ENCODE results near the gene SMTNL2. TPM values are rescaled to one million over a fixed set of nuclear protein-coding genes. Genes with fewer than 3 reads are reported as not detected.
A peak's percentile ranks its signal among the peaks of the same experiment; 100 is the strongest.
"Not testable (repeated sequence)": the region's sequence is repeated elsewhere in the genome, so short reads cannot be mapped to it uniquely, and the experiment has no call there.

The SMTNL2 gene
- polyA plus RNA-seq, 1 donor from 2014 or later: not detected

DNA sequence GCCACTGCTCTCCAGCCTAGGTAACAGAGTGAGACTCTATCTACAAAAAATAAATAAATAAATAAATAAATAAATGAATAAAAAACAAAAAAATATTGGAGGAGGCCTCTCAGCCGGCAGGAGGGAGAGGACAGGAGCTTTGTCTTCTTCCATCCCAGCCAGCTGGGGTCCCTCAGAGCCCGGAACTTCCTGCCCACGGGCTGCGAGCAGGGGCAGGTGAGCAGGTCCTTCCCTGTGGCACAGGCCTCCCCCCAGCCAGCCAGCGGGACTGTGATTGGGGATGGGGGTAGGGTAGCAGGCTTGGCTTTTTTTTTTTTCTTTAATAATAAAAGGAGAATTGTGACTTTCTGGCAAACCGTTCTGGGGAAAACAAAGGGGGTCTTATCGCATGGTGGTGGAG lies 10.1 kb downstream of the SMTNL2 start:
- peaks cover 0 to 2% (median 0%) of the 10 kb centered on the region in 3 donors for H3K4me1 Mint-ChIP-seq
- H3K9me3 Mint-ChIP-seq: no peaks in the 10 kb centered on the region
- H3K36me3 Mint-ChIP-seq: no peaks in the 10 kb centered on the region
- peaks cover 15% of the 10 kb centered on the region for H3K27me3 Mint-ChIP-seq
- no peak overlapping the region for H3K4me3 Mint-ChIP-seq
- no peak overlapping the region for H3K27ac Mint-ChIP-seq

DNA sequence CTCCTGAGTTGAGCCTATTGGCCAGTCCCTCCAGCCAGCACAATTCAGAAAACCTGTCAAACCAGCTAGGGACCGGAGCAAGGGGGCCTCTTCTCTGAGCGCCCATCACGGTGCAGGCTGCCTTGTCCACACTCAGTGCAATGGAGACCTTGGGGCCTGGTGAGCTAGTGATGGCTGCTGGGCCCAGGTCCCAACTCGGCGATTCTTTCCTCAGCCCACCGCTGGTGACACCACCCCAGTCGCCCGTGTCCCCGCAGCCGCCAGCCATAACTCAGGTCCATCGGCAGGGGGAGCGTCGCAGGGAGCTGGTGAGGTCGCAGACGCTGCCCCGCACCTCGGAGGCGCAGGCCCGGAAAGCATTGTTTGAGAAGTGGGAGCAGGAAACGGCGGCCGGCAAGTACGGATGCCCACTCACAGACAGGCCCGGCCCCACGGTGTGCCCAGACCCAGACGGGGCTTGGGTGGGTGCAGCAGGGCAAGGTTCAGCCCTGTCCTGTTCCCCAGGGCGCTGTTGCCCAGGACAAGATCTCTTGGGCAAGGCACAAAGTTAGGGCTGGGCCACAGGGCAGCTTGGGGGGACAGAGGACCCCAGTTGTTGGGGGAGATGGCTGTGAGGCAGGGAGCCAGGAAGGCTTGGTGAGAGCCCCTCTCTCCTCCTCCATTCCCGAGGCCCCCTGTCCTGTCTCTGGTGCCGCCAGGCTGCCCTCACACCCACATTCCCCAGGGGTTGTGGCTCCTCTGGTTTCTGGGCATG lies 10.8 kb downstream of the SMTNL2 start:
- H3K4me3 Mint-ChIP-seq: no peak overlapping the region

DNA sequence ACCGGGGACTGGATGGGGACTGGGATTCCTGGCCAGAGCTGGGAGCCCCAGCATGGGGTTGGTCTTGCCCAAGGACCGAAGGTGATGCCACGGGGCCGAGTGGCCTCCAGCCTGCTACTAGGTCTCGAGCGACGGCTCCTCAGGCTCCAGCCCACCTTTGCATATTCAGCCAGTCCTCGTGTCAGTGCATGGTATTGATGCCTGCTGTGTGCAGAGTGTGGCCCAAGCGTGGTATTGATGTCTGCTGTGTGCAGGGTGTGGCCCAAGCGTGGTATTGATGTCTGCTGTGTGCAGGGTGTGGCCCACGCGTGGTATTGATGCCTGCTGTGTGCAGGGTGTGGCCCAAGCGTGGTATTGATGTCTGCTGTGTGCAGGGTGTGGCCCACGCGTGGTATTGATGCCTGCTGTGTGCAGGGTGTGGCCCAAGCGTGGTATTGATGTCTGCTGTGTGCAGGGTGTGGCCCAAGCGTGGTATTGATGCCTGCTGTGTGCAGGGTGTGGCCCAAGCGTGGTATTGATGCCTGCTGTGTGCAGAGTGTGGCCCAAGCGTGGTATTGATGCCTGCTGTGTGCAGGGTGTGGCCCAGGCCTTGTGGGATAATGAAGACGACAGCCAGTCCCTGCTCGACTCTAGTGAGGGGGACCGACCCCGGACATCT lies 11.5 kb downstream of the SMTNL2 start:
- H3K9me3 Mint-ChIP-seq, H3K4me1 Mint-ChIP-seq, H3K36me3 Mint-ChIP-seq, H3K4me3 Mint-ChIP-seq, H3K27ac Mint-ChIP-seq, H3K27me3 Mint-ChIP-seq: not testable (repeated sequence)

More for the DNA sequence above, 10.8 kb downstream of the SMTNL2 start:
- Mint-ChIP-seq H3K27me3 (peaks cover 13% of the 10 kb centered on the region), H3K9me3 (no peaks in the 10 kb centered on the region), H3K36me3 (no peaks in the 10 kb centered on the region), H3K27ac (no peak overlapping the region), H3K4me1 (peaks cover 0 to 2% (median 0%) of the 10 kb centered on the region in 3 donors)

DNA sequence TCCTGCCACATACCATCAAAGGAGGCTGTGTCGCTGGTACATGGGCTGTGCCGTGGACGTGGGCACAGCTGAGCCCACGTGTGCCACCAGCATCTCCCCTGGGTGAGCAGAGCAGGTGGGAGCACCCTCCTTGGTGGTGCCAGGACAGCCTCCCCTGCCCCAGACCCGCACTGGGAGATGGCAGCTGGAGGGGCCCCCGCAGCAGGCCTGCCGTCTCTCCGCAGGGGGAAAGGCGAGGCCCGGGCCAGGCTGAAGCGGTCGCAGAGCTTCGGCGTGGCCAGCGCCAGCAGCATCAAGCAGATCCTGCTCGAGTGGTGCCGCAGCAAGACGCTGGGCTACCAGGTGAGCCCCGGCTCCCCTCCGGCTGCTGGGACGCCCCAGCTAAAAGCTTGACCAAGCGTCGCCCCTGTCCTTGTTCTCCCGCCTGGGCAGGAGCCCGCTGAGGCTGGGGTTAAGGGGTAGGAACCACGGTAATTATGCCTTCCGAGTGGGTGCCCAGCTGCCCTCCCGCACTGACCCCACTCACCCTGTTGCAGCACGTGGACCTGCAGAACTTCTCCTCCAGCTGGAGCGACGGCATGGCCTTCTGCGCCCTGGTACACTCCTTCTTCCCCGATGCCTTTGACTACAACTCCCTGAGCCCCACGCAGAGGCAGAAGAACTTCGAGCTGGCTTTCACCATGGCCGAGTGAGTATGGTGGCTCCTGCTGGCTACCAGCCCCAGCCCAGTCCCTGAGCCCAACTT lies 12.5 kb downstream of the SMTNL2 start:
- no peaks in the 10 kb centered on the region for H3K9me3 Mint-ChIP-seq
- peaks cover 8% of the 10 kb centered on the region for H3K27me3 Mint-ChIP-seq
- no peaks in the 10 kb centered on the region for H3K36me3 Mint-ChIP-seq
- no peak overlapping the region for H3K27ac Mint-ChIP-seq
- peaks cover 0 to 2% (median 0%) of the 10 kb centered on the region in 3 donors for H3K4me1 Mint-ChIP-seq
- peak overlapping the region in 2 of 4 donors; percentile 11 to 47 for H3K4me3 Mint-ChIP-seq

- no peaks in the 10 kb centered on the region for H3K9me3 Mint-ChIP-seq
- H3K4me1 Mint-ChIP-seq: peaks cover 0 to 2% (median 0%) of the 10 kb centered on the region in 3 donors
- no peaks in the 10 kb centered on the region for H3K36me3 Mint-ChIP-seq
- peaks cover 3% of the 10 kb centered on the region for H3K27me3 Mint-ChIP-seq
- no peak overlapping the region for H3K27ac Mint-ChIP-seq
- H3K4me3 Mint-ChIP-seq: no peak overlapping the region
Measured at GRCh38 chr17:4597975-4598374, 13.6 kb downstream of the SMTNL2 start.

DNA sequence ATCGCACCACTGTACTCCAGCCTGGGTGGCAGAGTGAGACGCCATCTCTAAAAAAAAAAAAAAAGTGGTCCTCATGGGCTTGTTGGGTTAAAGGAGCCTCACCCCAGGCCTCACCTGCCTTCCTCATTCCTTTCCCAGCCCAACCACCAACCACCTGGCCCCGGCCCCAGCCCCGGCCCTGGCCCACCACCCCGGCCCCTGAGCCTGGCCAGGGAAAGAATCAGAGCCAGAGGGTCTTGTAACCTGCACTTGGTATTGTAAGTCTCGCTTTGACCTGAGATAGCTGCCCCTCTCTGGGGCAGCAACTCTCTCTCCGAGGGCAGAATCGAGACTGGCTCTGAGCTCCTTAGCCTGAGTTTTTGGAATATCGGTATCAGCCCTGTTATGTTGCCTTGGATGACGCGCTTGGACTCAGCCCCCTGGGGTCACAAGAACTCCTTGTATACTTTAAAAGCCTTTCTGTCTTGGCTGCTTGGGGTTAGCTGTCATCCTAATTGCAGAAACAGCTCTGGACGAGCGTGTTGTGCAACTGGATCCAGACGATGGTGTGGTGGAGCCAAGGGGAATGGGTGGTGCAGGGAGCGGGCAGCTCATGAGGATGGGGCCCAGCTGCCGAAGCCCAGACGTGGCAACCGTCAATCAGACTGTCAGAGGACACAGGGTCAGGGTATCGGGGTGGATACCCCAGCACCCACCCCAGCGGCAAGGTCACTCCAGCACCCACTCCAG lies 14.6 kb downstream of the SMTNL2 start:
- Mint-ChIP-seq H3K4me1 (peaks cover 0 to 2% (median 0%) of the 10 kb centered on the region in 3 donors), H3K27ac (no peak overlapping the region), H3K27me3 (peaks cover 3% of the 10 kb centered on the region), H3K36me3 (no peaks in the 10 kb centered on the region), H3K9me3 (no peaks in the 10 kb centered on the region), H3K4me3 (no peak overlapping the region)

GRCh38 chr17:4599505-4600281 lies 15.4 kb downstream of the SMTNL2 start:
- Mint-ChIP-seq H3K27me3 (peaks cover 3% of the 10 kb centered on the region), H3K9me3 (no peaks in the 10 kb centered on the region), H3K4me1 (peaks cover 0 to 2% (median 0%) of the 10 kb centered on the region in 3 donors), H3K27ac (no peak overlapping the region), H3K36me3 (no peaks in the 10 kb centered on the region), H3K4me3 (no peak overlapping the region)

DNA sequence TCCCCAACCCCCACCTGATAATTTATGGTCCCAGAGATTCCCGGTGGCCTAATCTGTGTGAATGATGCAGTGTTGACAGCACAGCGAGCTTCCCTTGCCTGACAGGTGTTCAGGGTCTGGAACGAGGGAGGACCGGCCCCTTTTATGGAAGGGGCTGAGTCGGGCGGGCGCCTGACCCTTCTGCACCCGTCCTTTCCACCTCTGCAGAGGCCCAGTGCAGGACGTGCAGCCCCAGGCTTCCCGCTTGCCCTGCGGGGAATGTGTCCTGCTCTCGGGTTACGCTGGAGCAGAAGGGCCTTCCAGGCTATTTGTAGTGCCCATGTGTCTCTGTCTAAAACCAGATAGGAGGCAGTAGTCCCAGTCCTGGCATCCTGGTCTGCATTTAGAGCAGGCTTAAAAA lies 16.2 kb downstream of the SMTNL2 start:
- no peaks in the 10 kb centered on the region for H3K9me3 Mint-ChIP-seq
- H3K4me1 Mint-ChIP-seq: peaks cover 0 to 2% (median 0%) of the 10 kb centered on the region in 3 donors
- peaks cover 7% of the 10 kb centered on the region for H3K27me3 Mint-ChIP-seq
- H3K4me3 Mint-ChIP-seq: no peak overlapping the region
- no peak overlapping the region for H3K27ac Mint-ChIP-seq
- no peaks in the 10 kb centered on the region for H3K36me3 Mint-ChIP-seq

DNA sequence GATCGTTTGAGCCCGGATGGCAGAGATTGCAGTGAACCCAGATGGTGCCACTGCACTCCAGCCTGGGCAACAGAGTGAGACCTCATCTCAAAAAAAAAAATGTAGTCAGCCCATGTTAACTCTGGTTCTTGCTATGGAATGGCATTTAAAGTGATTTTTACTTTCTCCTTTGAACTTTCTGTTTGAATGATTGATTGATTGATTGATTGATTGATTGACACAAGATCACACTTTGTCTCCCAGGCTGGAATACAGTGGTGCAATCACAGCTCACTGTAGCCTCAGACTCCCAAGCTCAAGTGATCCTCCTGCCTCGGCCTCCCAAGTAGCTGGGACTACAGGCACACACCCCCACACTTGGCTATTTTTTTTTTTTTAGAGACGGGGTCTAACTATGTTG lies 17.0 kb downstream of the SMTNL2 start:
- H3K4me3 Mint-ChIP-seq: no peak overlapping the region
- H3K27me3 Mint-ChIP-seq: peaks cover 6% of the 10 kb centered on the region
- H3K4me1 Mint-ChIP-seq: peaks cover 0 to 2% (median 0%) of the 10 kb centered on the region in 3 donors
- H3K9me3 Mint-ChIP-seq: no peaks in the 10 kb centered on the region
- peak overlapping the region in 1 of 3 donors; percentile 62 for H3K27ac Mint-ChIP-seq
- H3K36me3 Mint-ChIP-seq: no peaks in the 10 kb centered on the region

- Mint-ChIP-seq H3K36me3 (no peaks in the 10 kb centered on the region), H3K27ac (no peak overlapping the region), H3K27me3 (peaks cover 8% of the 10 kb centered on the region), H3K4me3 (no peak overlapping the region), H3K4me1 (peaks cover 0 to 2% (median 0%) of the 10 kb centered on the region in 3 donors), H3K9me3 (no peaks in the 10 kb centered on the region)
Measured at GRCh38 chr17:4602041-4602440, 17.7 kb downstream of the SMTNL2 start.

DNA sequence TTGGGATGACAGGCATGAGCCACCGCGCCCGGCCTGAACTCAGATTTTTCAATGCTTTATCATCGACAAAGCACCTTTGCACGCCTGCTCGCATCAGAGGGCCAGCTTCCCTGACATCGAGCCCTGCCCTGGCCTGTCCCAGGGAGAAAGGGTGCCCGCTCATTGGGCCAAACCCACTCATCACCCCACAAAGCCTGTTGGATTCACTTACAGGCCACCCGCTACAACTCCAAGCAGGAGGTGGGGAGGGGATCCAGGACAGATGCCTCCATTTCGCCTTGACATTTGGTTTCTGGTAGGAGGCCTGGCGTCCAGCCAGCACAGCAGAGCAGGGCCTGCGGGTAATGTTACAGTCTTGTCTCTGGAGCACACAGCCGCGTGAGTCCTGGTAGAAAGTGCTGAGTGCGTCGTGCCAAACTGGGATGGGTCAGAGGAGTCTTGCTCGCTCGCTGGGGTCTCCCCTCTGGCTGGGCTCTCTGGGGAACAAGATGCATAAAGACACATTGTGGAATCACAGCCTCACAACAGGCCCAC lies 19.8 kb downstream of the SMTNL2 start:
- Mint-ChIP-seq H3K27ac (no peak overlapping the region), H3K4me1 (peaks cover 0 to 2% (median 0%) of the 10 kb centered on the region in 3 donors), H3K27me3 (peaks cover 24% of the 10 kb centered on the region), H3K9me3 (no peaks in the 10 kb centered on the region), H3K36me3 (no peaks in the 10 kb centered on the region), H3K4me3 (no peak overlapping the region)

DNA sequence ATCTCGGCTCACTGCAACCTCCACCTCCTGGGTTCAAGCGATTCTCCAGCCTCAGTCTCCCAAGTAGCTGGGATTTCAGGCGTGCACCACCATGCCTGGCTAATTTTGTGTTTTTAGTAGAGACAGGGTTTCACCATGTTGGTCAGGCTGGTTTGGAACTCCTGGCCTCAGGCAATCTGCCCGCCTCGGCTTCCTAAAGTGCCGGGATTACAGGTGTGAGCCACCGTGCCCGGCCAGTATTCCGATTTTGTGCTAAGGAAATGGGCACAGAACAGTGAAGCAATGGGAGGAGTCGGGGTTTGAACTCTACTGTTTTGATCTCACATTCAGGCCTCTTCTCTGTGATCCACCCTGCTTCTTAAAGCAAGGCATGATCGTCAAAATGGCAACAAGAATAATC lies 20.4 kb downstream of the SMTNL2 start:
- H3K27ac Mint-ChIP-seq, H3K4me1 Mint-ChIP-seq, H3K36me3 Mint-ChIP-seq, H3K9me3 Mint-ChIP-seq, H3K4me3 Mint-ChIP-seq: not testable (repeated sequence)
- peaks cover 28% of the 10 kb centered on the region for H3K27me3 Mint-ChIP-seq

- Mint-ChIP-seq H3K9me3 (no peaks in the 10 kb centered on the region), H3K4me3 (no peak overlapping the region), H3K27me3 (peaks cover 28% of the 10 kb centered on the region), H3K4me1 (peaks cover 0 to 2% (median 0%) of the 10 kb centered on the region in 3 donors), H3K27ac (no peak overlapping the region), H3K36me3 (no peaks in the 10 kb centered on the region)
Measured at GRCh38 chr17:4605826-4606225, 21.5 kb downstream of the SMTNL2 start.

GRCh38 chr17:4607261-4607741 lies 23.0 kb downstream of the SMTNL2 start:
- no peak overlapping the region for H3K27ac Mint-ChIP-seq
- H3K36me3 Mint-ChIP-seq: no peaks in the 10 kb centered on the region
- no peaks in the 10 kb centered on the region for H3K9me3 Mint-ChIP-seq
- H3K27me3 Mint-ChIP-seq: peaks cover 28% of the 10 kb centered on the region
- H3K4me3 Mint-ChIP-seq: no peak overlapping the region
- H3K4me1 Mint-ChIP-seq: peaks cover 0 to 2% (median 0%) of the 10 kb centered on the region in 3 donors

All from IgD-negative memory B cell (primary cell).